Loucy (cell line): Measurements from ENCODE around the gene SUZ12.
A peak's percentile ranks its signal among the peaks of the same experiment; 100 is the strongest.

Experiments used
- EZH2phosphoT487 ChIP-seq: fragments of 200-600 bp; IDR thresholded peaks from 2 replicates; pipeline ENCODE4 v1.6.1; 2018; ENCODE audit warnings: antibody characterized with exemption, mild to moderate bottlenecking, moderate library complexity, borderline replicate concordance
- TF ChIP-seq, protein P1 (sequence below): fragments of 200-600 bp; sonication (generic); conservative IDR thresholded peaks from 2 replicates; pipeline ENCODE4 v1.5.1; 2014; ENCODE audit warnings: mild to moderate bottlenecking, antibody characterized with exemption, low read length

- TF ChIP-seq, protein P1, sequence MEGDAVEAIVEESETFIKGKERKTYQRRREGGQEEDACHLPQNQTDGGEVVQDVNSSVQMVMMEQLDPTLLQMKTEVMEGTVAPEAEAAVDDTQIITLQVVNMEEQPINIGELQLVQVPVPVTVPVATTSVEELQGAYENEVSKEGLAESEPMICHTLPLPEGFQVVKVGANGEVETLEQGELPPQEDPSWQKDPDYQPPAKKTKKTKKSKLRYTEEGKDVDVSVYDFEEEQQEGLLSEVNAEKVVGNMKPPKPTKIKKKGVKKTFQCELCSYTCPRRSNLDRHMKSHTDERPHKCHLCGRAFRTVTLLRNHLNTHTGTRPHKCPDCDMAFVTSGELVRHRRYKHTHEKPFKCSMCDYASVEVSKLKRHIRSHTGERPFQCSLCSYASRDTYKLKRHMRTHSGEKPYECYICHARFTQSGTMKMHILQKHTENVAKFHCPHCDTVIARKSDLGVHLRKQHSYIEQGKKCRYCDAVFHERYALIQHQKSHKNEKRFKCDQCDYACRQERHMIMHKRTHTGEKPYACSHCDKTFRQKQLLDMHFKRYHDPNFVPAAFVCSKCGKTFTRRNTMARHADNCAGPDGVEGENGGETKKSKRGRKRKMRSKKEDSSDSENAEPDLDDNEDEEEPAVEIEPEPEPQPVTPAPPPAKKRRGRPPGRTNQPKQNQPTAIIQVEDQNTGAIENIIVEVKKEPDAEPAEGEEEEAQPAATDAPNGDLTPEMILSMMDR: peak; percentile 71
- no peak for TF ChIP-seq EZH2phosphoT487
Measured at GRCh38 chr17:32006957-32007462, 70.2 kb downstream of the SUZ12 start, which contains the start of gene LRRC37B.
